DND-41 (cell line): ENCODE measurements around the gene IL1RAP.

Experiments used
- EZH2 ChIP-seq: IDR thresholded peaks from 3 replicates; pipeline ENCODE4 v1.6.1; 2012; ENCODE audit warnings: borderline replicate concordance, low read depth, mild to moderate bottlenecking, moderate library complexity, low read length, inconsistent platforms; ENCODE audit not compliant: severe bottlenecking
- TF ChIP-seq, protein P1 (sequence below): IDR thresholded peaks from 2 replicates; pipeline ENCODE4 v1.5.1; 2012; ENCODE audit warnings: borderline replicate concordance, low read length, moderate library complexity, mild to moderate bottlenecking; ENCODE audit not compliant: poor library complexity, severe bottlenecking; ENCODE audit errors: extremely low read depth

DNA sequence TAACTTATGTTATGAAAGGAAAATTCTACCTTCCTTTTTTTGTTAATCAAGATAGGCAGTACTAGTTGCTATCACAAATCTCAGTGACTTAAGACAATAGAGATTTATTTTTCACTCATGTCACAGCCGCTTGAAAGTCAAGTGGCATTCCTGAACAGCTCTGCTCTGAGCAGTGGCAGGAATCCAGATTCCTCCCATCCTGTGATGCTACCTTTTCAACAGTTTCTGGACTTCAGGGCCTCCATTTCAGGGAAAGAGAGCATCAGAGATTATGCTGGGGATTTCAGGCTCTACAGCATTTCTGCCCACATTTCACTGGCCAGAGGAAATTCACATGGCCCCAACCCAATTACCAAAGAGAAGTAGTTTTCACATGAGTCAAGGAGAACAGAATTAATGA lies 83.4 kb downstream of the IL1RAP start:
- TF ChIP-seq, protein P1, sequence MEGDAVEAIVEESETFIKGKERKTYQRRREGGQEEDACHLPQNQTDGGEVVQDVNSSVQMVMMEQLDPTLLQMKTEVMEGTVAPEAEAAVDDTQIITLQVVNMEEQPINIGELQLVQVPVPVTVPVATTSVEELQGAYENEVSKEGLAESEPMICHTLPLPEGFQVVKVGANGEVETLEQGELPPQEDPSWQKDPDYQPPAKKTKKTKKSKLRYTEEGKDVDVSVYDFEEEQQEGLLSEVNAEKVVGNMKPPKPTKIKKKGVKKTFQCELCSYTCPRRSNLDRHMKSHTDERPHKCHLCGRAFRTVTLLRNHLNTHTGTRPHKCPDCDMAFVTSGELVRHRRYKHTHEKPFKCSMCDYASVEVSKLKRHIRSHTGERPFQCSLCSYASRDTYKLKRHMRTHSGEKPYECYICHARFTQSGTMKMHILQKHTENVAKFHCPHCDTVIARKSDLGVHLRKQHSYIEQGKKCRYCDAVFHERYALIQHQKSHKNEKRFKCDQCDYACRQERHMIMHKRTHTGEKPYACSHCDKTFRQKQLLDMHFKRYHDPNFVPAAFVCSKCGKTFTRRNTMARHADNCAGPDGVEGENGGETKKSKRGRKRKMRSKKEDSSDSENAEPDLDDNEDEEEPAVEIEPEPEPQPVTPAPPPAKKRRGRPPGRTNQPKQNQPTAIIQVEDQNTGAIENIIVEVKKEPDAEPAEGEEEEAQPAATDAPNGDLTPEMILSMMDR, result no peak
- no peak for TF ChIP-seq EZH2
